ENCODE results near the gene NFIX. TPM values are rescaled to one million over a fixed set of nuclear protein-coding genes. Genes with fewer than 3 reads are reported as not detected.

The NFIX gene
- total and polyA plus RNA-seq, 2 donors (not counting 3 experiments of a cell fraction or from before 2014, with no cell fraction given) = 9.8 to 37.7 TPM

GRCh38 chr19:12990431-12990830 lies 4.8 kb upstream of the NFIX start:
- Histone ChIP-seq H3K36me3 (ENCODE audit: control insufficient read depth in 2 of 2, extremely low read depth in 1 of 2, insufficient read depth in 2 of 2, low read length in 2 of 2) (no peaks in the 10 kb centered on the region), H3K4me3 (replicated peaks in 1 of 3; ENCODE audit: insufficient read depth in 1 of 3, low read depth in 1 of 3, low read length in 3 of 3) (no peak overlapping the region), H3K4me2 (ENCODE audit: insufficient read depth, low read length) (no peak overlapping the region), H3K27ac (ENCODE audit: insufficient read depth, low read depth, low read length) (no peak overlapping the region), H4K20me1 (replicated peaks; ENCODE audit: control insufficient read depth, extremely low read depth, insufficient read depth, low read length) (no peaks in the 10 kb centered on the region), H3K9ac (replicated peaks; ENCODE audit: extremely low read depth, insufficient read depth, low read length) (no peak overlapping the region), H3K27me3 (ENCODE audit: control insufficient read depth in 2 of 2, insufficient read depth in 2 of 2, low read length in 2 of 2) (no peaks in the 10 kb centered on the region), H3K9me3 (replicated peaks; ENCODE audit: control insufficient read depth, insufficient read depth, low read length) (no peaks in the 10 kb centered on the region), H3K79me2 (ENCODE audit: control insufficient read depth, insufficient read depth, low read length) (no peaks in the 10 kb centered on the region), H3K9me1 (replicated peaks; ENCODE audit: control insufficient read depth, extremely low read depth, insufficient read depth, low read length) (no peaks in the 10 kb centered on the region), H2AFZ (ENCODE audit: low read depth, low read length) (no peak overlapping the region), H3K4me1 (ENCODE audit: control insufficient read depth, extremely low read depth, insufficient read depth, low read length) (no peaks in the 10 kb centered on the region)
- no peak for TF ChIP-seq GATA2 (IDR thresholded peaks at IDR 0.05; ENCODE audit: insufficient read depth, insufficient read length, low read depth, low read length)
- no peak for TF ChIP-seq POLR2A (IDR thresholded peaks at IDR 0.05; ENCODE audit: low read depth, low read length)
- no peak for TF ChIP-seq MYC (IDR thresholded peaks at IDR 0.05; ENCODE audit: low read depth, low read length)
- TF ChIP-seq FOS (IDR thresholded peaks at IDR 0.05; ENCODE audit: borderline replicate concordance, insufficient read depth, low read length) = no peak
- TF ChIP-seq, protein P1, sequence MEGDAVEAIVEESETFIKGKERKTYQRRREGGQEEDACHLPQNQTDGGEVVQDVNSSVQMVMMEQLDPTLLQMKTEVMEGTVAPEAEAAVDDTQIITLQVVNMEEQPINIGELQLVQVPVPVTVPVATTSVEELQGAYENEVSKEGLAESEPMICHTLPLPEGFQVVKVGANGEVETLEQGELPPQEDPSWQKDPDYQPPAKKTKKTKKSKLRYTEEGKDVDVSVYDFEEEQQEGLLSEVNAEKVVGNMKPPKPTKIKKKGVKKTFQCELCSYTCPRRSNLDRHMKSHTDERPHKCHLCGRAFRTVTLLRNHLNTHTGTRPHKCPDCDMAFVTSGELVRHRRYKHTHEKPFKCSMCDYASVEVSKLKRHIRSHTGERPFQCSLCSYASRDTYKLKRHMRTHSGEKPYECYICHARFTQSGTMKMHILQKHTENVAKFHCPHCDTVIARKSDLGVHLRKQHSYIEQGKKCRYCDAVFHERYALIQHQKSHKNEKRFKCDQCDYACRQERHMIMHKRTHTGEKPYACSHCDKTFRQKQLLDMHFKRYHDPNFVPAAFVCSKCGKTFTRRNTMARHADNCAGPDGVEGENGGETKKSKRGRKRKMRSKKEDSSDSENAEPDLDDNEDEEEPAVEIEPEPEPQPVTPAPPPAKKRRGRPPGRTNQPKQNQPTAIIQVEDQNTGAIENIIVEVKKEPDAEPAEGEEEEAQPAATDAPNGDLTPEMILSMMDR (IDR thresholded peaks at IDR 0.05; ENCODE audit: extremely low read depth in 1 of 2, insufficient read depth in 1 of 2, low read depth in 1 of 2, low read length in 2 of 2) = no peak
- DNase-seq (ENCODE audit: low read depth, low spot score) (no peak), FAIRE-seq (no peak)
- dilution Hi-C loops (cut with MboI; ENCODE audit: extremely low pct_ligation_motif_present, low sequenced_read_pairs) (no loop called here), intact Hi-C loops (cut with micrococcal nuclease) (no loop called here)
- ChIA-PET POLR2A (no interaction called here), CTCF (interaction anchor here (1.1 kb wide), 1 partner anchor 104 kb away, joined by 3 read pairs; no protein-coding TSS in a partner anchor)
- BruUV-seq (replicated peaks) = no TSS peak

DNA sequence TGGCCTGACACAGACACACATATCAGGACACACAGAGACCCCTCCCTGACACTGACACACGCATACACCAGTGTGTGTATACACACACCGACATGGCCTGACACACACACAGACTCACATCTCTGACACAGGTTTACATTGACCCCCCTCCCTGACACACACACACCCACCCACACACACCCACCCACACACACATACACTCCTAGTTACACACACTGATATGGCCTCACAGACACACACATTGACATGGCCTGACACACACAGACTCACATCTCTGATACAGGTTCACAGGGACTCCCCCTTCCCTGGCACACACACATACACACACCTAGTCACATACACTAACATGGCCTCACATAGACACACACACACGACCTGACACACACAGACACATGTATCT lies 4.4 kb upstream of the NFIX start:
- DNase-seq (ENCODE audit: low read depth, low spot score) (no peak), FAIRE-seq (no peak)
- intact Hi-C loops (cut with micrococcal nuclease) = no loop called here
- H3K27me3 ChIP-seq (ENCODE audit: control insufficient read depth in 2 of 2, insufficient read depth in 2 of 2, low read length in 2 of 2) = no peaks in the 10 kb centered on the region
- no peak overlapping the region for H2AFZ ChIP-seq (ENCODE audit: low read depth, low read length)
- H3K9ac ChIP-seq (replicated peaks; ENCODE audit: extremely low read depth, insufficient read depth, low read length) = no peak overlapping the region
- no TSS peak for BruUV-seq (replicated peaks)
- no peaks in the 10 kb centered on the region for H4K20me1 ChIP-seq (replicated peaks; ENCODE audit: control insufficient read depth, extremely low read depth, insufficient read depth, low read length)
- H3K9me1 ChIP-seq (replicated peaks; ENCODE audit: control insufficient read depth, extremely low read depth, insufficient read depth, low read length) = no peaks in the 10 kb centered on the region
- POLR2A ChIA-PET = no interaction called here
- dilution Hi-C loops (cut with MboI; ENCODE audit: extremely low pct_ligation_motif_present, low sequenced_read_pairs) = no loop called here
- H3K79me2 ChIP-seq (ENCODE audit: control insufficient read depth, insufficient read depth, low read length) = no peaks in the 10 kb centered on the region
- no peak overlapping the region for H3K4me2 ChIP-seq (ENCODE audit: insufficient read depth, low read length)
- no peak overlapping the region for H3K4me3 ChIP-seq (replicated peaks in 1 of 3; ENCODE audit: insufficient read depth in 1 of 3, low read depth in 1 of 3, low read length in 3 of 3)
- no peaks in the 10 kb centered on the region for H3K4me1 ChIP-seq (ENCODE audit: control insufficient read depth, extremely low read depth, insufficient read depth, low read length)
- H3K9me3 ChIP-seq (replicated peaks; ENCODE audit: control insufficient read depth, insufficient read depth, low read length) = no peaks in the 10 kb centered on the region
- no peaks in the 10 kb centered on the region for H3K36me3 ChIP-seq (ENCODE audit: control insufficient read depth in 2 of 2, extremely low read depth in 1 of 2, insufficient read depth in 2 of 2, low read length in 2 of 2)
- H3K27ac ChIP-seq (ENCODE audit: insufficient read depth, low read depth, low read length) = no peak overlapping the region
- CTCF ChIA-PET = interaction anchor here (1.1 kb wide), 1 partner anchor 103 kb away, joined by 3 read pairs; no protein-coding TSS in a partner anchor
- TF ChIP-seq, protein P2, sequence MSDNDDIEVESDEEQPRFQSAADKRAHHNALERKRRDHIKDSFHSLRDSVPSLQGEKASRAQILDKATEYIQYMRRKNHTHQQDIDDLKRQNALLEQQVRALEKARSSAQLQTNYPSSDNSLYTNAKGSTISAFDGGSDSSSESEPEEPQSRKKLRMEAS (IDR thresholded peaks at IDR 0.05; ENCODE audit: insufficient read depth, insufficient read length) = no peak

Data from endothelial cell of umbilical vein (primary cell).